ENCODE results near the gene PCDHGA4. TPM values are rescaled to one million over a fixed set of nuclear protein-coding genes. Genes with fewer than 3 reads are reported as not detected.
"Not testable (repeated sequence)": the region's sequence is repeated elsewhere in the genome, so short reads cannot be mapped to it uniquely, and the experiment has no call there.

Gene PCDHGA4
- total and polyA plus RNA-seq, 4 donors, result 0.15 to 0.92 (median 0.22) TPM

- no peak for DNase-seq (ENCODE audit: low spot score)
- peaks cover 0 to 5% (median 0%) of the 10 kb centered on the region in 4 donors for H3K27me3 ChIP-seq (ENCODE audit: control insufficient read depth in 4 of 4, insufficient read depth in 4 of 4, low read length in 3 of 4)
- WGBS, result 20% methylated on average over 27 of the region's 27 CpGs
- H3K9me3 ChIP-seq (ENCODE audit: control insufficient read depth in 4 of 4, low read length in 3 of 4), result peaks cover 37 to 83% (median 56%) of the 10 kb centered on the region in 4 donors
- H3K36me3 ChIP-seq (ENCODE audit: control insufficient read depth in 4 of 4, insufficient read depth in 3 of 4, low read depth in 1 of 4, low read length in 3 of 4), result no peaks in the 10 kb centered on the region
- no peaks in the 10 kb centered on the region for H3K4me1 ChIP-seq (ENCODE audit: control insufficient read depth in 4 of 4, insufficient read depth in 4 of 4, low read length in 3 of 4)
- H3K9ac ChIP-seq (ENCODE audit: low read depth in 1 of 2, low read length in 2 of 2), result no peak within 1 kb of the TSS
- H3K27ac ChIP-seq (ENCODE audit: low read depth in 1 of 2, low read length in 2 of 2), result no peak within 1 kb of the TSS
- no peak for TF ChIP-seq HNF4G (IDR thresholded peaks at IDR 0.05)
- peak; percentile 9 to 22 for TF ChIP-seq RAD21 (IDR thresholded peaks at IDR 0.05)
- no peak for TF ChIP-seq YY1 (IDR thresholded peaks at IDR 0.05)
- TF ChIP-seq ZBTB33 (IDR thresholded peaks at IDR 0.05), result no peak
- TF ChIP-seq, protein P1, sequence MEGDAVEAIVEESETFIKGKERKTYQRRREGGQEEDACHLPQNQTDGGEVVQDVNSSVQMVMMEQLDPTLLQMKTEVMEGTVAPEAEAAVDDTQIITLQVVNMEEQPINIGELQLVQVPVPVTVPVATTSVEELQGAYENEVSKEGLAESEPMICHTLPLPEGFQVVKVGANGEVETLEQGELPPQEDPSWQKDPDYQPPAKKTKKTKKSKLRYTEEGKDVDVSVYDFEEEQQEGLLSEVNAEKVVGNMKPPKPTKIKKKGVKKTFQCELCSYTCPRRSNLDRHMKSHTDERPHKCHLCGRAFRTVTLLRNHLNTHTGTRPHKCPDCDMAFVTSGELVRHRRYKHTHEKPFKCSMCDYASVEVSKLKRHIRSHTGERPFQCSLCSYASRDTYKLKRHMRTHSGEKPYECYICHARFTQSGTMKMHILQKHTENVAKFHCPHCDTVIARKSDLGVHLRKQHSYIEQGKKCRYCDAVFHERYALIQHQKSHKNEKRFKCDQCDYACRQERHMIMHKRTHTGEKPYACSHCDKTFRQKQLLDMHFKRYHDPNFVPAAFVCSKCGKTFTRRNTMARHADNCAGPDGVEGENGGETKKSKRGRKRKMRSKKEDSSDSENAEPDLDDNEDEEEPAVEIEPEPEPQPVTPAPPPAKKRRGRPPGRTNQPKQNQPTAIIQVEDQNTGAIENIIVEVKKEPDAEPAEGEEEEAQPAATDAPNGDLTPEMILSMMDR (IDR thresholded peaks at IDR 0.05; ENCODE audit: low read depth, low read length, missing input control), result peak; percentile 13
- no peak for TF ChIP-seq FOXA1 (IDR thresholded peaks at IDR 0.05)
- TF ChIP-seq ATF3 (IDR thresholded peaks at IDR 0.05), result no peak
- TF ChIP-seq NR2F2 (IDR thresholded peaks at IDR 0.05), result no peak
- no peak for TF ChIP-seq TAF1 (conservative IDR thresholded peaks at IDR 0.05)
- no peak for TF ChIP-seq JUND (IDR thresholded peaks at IDR 0.05)
- peak within 1 kb of the TSS in 2 of 3 donors; percentile 23 to 46 for H3K4me3 ChIP-seq (ENCODE audit: low read depth in 1 of 3, low read length in 3 of 3)
These were observed 19.0 kb downstream of the PCDHGA4 start, which contains the start of gene PCDHGA6 for GRCh38 chr5:141373673-141374317. Gene PCDHGA6 (plus strand): TSS chr5:141373891. CDS start chr5:141374084, 193 bp downstream.

GRCh38 chr5:141374627-141375026, 19.8 kb downstream of the PCDHGA4 start:
- DNase-seq (ENCODE audit: low spot score), result no peak
- Histone ChIP-seq H3K9me3 (ENCODE audit: control insufficient read depth in 4 of 4, low read length in 3 of 4) (peaks cover 37 to 78% (median 56%) of the 10 kb centered on the region in 4 donors), H3K4me1 (ENCODE audit: control insufficient read depth in 4 of 4, insufficient read depth in 4 of 4, low read length in 3 of 4) (no peaks in the 10 kb centered on the region), H3K27ac (ENCODE audit: low read depth in 1 of 2, low read length in 2 of 2) (no peak overlapping the region), H3K36me3 (ENCODE audit: control insufficient read depth in 4 of 4, insufficient read depth in 3 of 4, low read depth in 1 of 4, low read length in 3 of 4) (no peaks in the 10 kb centered on the region), H3K4me3 (ENCODE audit: low read depth in 1 of 3, low read length in 3 of 3) (peak overlapping the region in 1 of 3 donors; percentile 41), H3K9ac (ENCODE audit: low read depth in 1 of 2, low read length in 2 of 2) (no peak overlapping the region), H3K27me3 (ENCODE audit: control insufficient read depth in 4 of 4, insufficient read depth in 4 of 4, low read length in 3 of 4) (peaks cover 0 to 5% (median 0%) of the 10 kb centered on the region in 4 donors)
- TF ChIP-seq, protein P1 (IDR thresholded peaks at IDR 0.05; ENCODE audit: low read depth, low read length, missing input control), result no peak
- TF ChIP-seq SP1 (IDR thresholded peaks at IDR 0.05), result no peak
- WGBS, result 46% methylated on average over 14 of the region's 14 CpGs

DNA sequence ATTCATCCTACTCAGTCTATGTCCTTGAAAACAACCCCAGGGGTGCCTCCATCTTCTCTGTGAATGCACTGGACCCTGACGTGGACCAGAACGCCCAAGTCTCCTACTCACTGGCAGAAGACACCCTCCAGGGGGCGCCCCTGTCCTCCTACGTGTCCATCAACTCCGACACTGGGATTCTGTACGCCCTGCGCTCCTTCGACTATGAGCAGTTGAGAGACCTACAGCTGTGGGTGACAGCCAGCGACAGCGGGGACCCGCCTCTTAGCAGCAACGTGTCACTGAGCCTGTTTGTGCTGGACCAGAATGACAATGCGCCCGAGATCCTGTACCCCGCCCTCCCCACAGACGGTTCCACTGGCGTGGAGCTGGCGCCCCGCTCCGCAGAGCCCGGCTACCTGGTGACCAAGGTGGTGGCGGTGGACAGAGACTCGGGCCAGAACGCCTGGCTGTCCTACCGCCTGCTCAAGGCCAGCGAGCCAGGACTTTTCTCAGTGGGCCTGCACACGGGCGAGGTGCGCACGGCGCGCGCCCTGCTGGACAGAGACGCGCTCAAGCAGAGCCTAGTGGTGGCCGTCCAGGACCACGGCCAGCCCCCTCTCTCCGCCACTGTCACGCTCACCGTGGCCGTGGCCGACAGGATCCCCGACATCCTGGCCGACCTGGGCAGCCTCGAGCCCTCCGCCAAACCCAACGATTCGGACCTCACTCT, 20.8 kb downstream of the PCDHGA4 start:
- H3K4me1 ChIP-seq (ENCODE audit: control insufficient read depth in 4 of 4, insufficient read depth in 4 of 4, low read length in 3 of 4); H3K36me3 ChIP-seq (ENCODE audit: control insufficient read depth in 4 of 4, insufficient read depth in 3 of 4, low read depth in 1 of 4, low read length in 3 of 4); H3K27me3 ChIP-seq (ENCODE audit: control insufficient read depth in 4 of 4, insufficient read depth in 4 of 4, low read length in 3 of 4); H3K27ac ChIP-seq (ENCODE audit: low read depth in 1 of 2, low read length in 2 of 2); H3K9ac ChIP-seq (ENCODE audit: low read depth in 1 of 2, low read length in 2 of 2); DNase-seq (ENCODE audit: low spot score): not testable (repeated sequence)
- WGBS, result 47% methylated on average over 43 of the region's 48 CpGs
- peak overlapping the region in 2 of 3 donors; percentile 5 to 41 for H3K4me3 ChIP-seq (ENCODE audit: low read depth in 1 of 3, low read length in 3 of 3)
- H3K9me3 ChIP-seq (ENCODE audit: control insufficient read depth in 4 of 4, low read length in 3 of 4), result peaks cover 34 to 75% (median 51%) of the 10 kb centered on the region in 4 donors

Measured in liver (tissue), 9 donors.